GM10248 (cell line): ENCODE results near the gene SMIM3.
A peak's percentile ranks its signal among the peaks of the same experiment; 100 is the strongest.

Experiments used
- CTCF ChIA-PET: fragments of 300-600 bp; sonication (Branson Sonifier 250); formaldehyde crosslinking; extraction: SDS; loops from one replicate; lab custom pipeline; 2021; ENCODE audit warnings: antibody characterized with exemption; lab: Yijun Ruan, JAX
- POLR2A ChIA-PET: fragments of 350-650 bp; sonication (Branson Sonifier 250); formaldehyde crosslinking; extraction: SDS; loops from one replicate; lab custom pipeline; 2020; ENCODE audit warnings: antibody characterized with exemption; lab: Yijun Ruan, JAX
- DNase-seq: peaks from one replicate; pipeline ENCODE4 v3.0.0; 2012; ENCODE audit errors: extremely low spot score
- TF ChIP-seq, protein P1 (sequence below): IDR thresholded peaks from 2 replicates; pipeline ENCODE4 v1.5.1; 2012; ENCODE audit warnings: mild to moderate bottlenecking, low read depth; ENCODE audit errors: extremely low read depth, missing control alignments, control extremely low read depth

Gene SMIM3

DNA sequence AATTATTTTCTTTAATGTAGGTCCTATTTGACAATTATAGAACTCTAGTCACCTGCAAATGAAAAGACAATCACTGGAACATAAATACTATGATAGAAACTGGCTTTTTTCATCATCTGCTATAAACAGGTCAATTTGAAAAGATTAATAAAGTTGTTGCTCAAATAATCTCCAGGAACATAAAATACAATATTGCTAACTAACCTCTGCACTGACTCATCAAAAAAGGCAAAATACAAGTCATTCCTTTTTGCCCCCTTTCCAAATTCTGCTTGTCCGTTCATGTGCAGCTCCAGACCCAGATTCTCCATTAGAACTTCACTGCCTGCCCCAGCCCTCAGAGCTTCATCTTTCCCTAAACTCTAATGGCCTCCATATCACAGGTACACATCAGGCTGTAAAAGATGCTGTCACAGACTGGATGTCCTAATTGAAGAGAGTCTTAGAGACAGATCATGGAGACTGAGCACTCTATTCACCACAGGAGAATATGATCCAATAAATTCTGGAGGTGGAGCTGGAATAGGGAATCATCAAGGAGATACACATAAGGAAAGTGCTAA lies 21.4 kb upstream of the SMIM3 start:
- POLR2A ChIA-PET = no interaction called here
- TF ChIP-seq, protein P1, sequence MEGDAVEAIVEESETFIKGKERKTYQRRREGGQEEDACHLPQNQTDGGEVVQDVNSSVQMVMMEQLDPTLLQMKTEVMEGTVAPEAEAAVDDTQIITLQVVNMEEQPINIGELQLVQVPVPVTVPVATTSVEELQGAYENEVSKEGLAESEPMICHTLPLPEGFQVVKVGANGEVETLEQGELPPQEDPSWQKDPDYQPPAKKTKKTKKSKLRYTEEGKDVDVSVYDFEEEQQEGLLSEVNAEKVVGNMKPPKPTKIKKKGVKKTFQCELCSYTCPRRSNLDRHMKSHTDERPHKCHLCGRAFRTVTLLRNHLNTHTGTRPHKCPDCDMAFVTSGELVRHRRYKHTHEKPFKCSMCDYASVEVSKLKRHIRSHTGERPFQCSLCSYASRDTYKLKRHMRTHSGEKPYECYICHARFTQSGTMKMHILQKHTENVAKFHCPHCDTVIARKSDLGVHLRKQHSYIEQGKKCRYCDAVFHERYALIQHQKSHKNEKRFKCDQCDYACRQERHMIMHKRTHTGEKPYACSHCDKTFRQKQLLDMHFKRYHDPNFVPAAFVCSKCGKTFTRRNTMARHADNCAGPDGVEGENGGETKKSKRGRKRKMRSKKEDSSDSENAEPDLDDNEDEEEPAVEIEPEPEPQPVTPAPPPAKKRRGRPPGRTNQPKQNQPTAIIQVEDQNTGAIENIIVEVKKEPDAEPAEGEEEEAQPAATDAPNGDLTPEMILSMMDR = no peak
- DNase-seq = no peak
- CTCF ChIA-PET = interaction anchor here (1.3 to 15.7 kb wide), 5 partner anchors 22 to 197 kb away, joined by 3 to 131 read pairs (median 6); partner anchors contain the start of genes RBM22 and SMIM3

DNA sequence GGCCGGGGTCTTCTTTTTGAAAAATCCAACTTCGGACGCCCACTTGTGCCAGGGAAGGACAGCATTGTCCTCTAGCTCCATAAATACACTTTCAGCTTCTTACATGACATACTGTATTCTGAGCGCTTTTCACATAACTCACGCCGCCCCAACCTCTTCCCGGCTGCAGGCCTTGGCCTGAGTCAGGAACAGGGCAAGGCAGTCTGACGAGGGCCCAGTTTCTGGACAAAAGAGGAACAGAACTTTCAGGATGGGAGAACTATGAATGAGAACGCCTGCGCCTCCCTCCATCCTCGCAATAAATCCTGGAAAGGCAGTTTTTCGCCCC lies 20.4 kb upstream of the SMIM3 start:
- no peak for DNase-seq
- CTCF ChIA-PET = interaction anchor here (1.1 to 15.7 kb wide), 7 partner anchors 22 to 357 kb away, joined by 3 to 131 read pairs (median 6); partner anchors contain the start of genes IRGM, RBM22 and SMIM3
- TF ChIP-seq, protein P1 = no peak
- POLR2A ChIA-PET = interaction anchor here (0.6 to 1.7 kb wide), 4 partner anchors 21 to 456 kb away, joined by 3 to 10 read pairs (median 6); partner anchors contain the start of genes RBM22 and SMIM3

DNA sequence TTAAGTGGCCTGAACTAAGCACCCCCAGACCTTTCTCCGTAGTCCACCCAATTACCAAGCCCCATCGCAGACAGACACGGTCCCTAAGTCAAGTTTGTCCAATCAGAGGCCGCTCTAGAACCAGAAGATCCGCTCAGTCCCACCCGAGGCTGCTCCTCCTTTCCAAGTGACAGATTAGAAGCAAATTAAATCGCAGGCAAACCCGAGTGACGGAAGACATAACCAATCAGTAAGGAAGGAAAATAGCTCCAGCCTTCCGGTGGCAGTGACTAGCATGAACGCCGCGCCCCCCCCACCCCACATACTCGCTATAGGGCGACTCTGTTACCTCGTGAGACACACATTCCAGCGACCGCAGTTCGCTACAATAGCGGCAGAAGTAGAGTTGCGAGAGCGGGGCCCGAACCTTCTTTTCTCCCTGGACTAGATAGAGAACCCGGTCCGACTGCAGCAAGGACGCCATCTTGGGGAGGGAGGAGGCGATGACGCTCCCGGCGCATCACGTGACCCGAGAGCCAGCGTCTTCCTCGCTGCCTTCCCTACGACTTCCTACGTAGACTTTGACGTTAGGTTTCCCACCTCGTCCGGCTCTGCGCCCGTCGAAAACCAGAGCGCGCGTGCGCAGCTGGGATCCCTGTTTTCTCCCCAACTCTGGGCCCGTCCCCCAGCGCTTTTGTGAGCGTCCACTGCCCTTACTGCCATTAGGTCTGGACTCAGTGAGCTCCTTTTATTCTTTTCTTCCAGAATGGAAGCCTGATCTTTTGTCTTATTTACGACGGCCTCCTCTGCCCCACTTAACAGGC lies 19.8 kb upstream of the SMIM3 start, which contains the start of gene DCTN4:
TSS of gene DCTN4 (minus strand) at position 487 of the 803 bp plus-strand sequence. CDS start at position 463, 24 bp downstream.
- peak; percentile 92 for DNase-seq
- TF ChIP-seq, protein P1 = no peak
- ChIA-PET CTCF (interaction anchor here (0.9 to 15.7 kb wide), 9 partner anchors 22 to 357 kb away, joined by 3 to 131 read pairs (median 4); partner anchors contain the start of genes IRGM, RBM22 and SMIM3), POLR2A (interaction anchor here (0.6 to 1.7 kb wide), 6 partner anchors 20 to 456 kb away, joined by 3 to 10 read pairs (median 4); partner anchors contain the start of genes RBM22 and SMIM3)

DNA sequence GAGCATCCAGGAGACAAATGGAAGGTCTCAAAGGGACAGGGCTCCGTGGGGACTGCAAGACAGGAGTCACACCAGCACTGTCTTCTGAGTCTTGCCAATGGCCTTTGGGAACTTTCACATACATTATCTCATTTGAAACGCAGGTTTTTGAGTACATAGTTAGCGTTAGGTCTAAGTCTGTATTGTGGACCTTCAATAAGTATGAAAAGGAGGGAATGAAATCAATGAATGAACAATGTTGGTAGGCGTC lies 19.3 kb upstream of the SMIM3 start:
- no peak for DNase-seq
- CTCF ChIA-PET = interaction anchor here (0.9 to 15.7 kb wide), 8 partner anchors 21 to 309 kb away, joined by 4 to 131 read pairs (median 5); partner anchors contain the start of genes IRGM, RBM22 and SMIM3
- POLR2A ChIA-PET = interaction anchor here (1.4 to 1.7 kb wide), 2 partner anchors 19 to 59 kb away, joined by 5 to 10 read pairs; partner anchors contain the start of genes RBM22 and SMIM3
- TF ChIP-seq, protein P1 = no peak

DNA sequence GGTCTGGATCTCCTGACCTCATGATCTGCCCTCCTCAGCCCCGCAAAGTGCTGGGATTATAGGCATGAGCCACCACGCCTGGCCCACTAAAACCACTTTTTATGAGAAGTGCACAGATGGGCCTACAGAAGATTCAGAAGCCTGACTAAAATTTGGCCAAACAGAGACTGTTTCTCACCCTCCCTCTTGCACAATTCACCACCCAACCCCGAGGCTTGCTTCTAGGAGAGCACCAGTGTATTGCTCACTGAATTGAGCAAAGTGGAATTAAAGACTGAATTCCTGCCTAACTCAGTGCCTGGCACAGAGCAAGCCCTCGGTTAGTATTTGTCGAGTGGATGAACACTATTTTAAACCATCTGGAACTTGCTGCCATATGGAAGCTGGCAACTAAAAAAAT lies 16.3 kb upstream of the SMIM3 start:
- no peak for DNase-seq
- ChIA-PET CTCF (interaction anchor here (1.5 to 15.7 kb wide), 3 partner anchors 10 to 61 kb away, joined by 3 to 131 read pairs (median 7); partner anchors contain the start of genes RBM22 and SMIM3), POLR2A (no interaction called here)
- TF ChIP-seq, protein P1 = no peak
